Activated CD4-positive, alpha-beta T cell treated with anti-CD3 and anti-CD28 coated beads, Interleukin-2, Interleukin-6, amounts not matched to agents 100 ng/mL and 50 ng/mL, durations not matched to agents 16 hours and 8 hours (primary cell): ENCODE results near the gene CRYBA2.

Experiments used
- DNase-seq: peaks from one replicate; pipeline ENCODE4 v3.0.0-alpha.2; 2020

Gene CRYBA2

GRCh38 chr2:218981390-218981880 lies 11.8 kb downstream of the CRYBA2 start:
- DNase-seq, result no peak

- no peak for DNase-seq
These were observed 12.4 kb downstream of the CRYBA2 start for GRCh38 chr2:218980735-218981389.

- peak; percentile 91 for DNase-seq
These were observed 13.1 kb downstream of the CRYBA2 start for GRCh38 chr2:218979846-218980734.

GRCh38 chr2:218975060-218975777 lies 18.0 kb downstream of the CRYBA2 start:
- no peak for DNase-seq

- DNase-seq, result no peak
These were observed 22.3 kb downstream of the CRYBA2 start for GRCh38 chr2:218970894-218971293.

- DNase-seq, result no peak
These were observed 29.0 kb downstream of the CRYBA2 start for GRCh38 chr2:218964041-218964771.

GRCh38 chr2:218963601-218964000 lies 29.6 kb downstream of the CRYBA2 start:
- DNase-seq, result no peak

- DNase-seq, result peak; percentile 40
These were observed 30.2 kb downstream of the CRYBA2 start for GRCh38 chr2:218962859-218963492.

GRCh38 chr2:218961651-218962570 lies 31.3 kb downstream of the CRYBA2 start:
- DNase-seq, result no peak

- DNase-seq, result no peak
These were observed 32.0 kb downstream of the CRYBA2 start for GRCh38 chr2:218961229-218961628.

- DNase-seq, result no peak
These were observed 32.7 kb downstream of the CRYBA2 start for GRCh38 chr2:218960309-218961165.

GRCh38 chr2:218959761-218960308 lies 33.4 kb downstream of the CRYBA2 start:
- DNase-seq, result no peak

- peak; percentile 91 for DNase-seq
These were observed 34.0 kb downstream of the CRYBA2 start, which contains the start of gene CDK5R2 for GRCh38 chr2:218959141-218959731. Gene CDK5R2, plus strand, starts transcription at chr2:218959666. Its CDS starts 155 bp downstream, at chr2:218959821.

- DNase-seq, result no peak
These were observed 34.9 kb downstream of the CRYBA2 start for GRCh38 chr2:218958276-218958675.

GRCh38 chr2:218957671-218958070 lies 35.6 kb downstream of the CRYBA2 start:
- DNase-seq, result no peak

GRCh38 chr2:218956039-218956438 lies 37.2 kb downstream of the CRYBA2 start:
- DNase-seq, result no peak

GRCh38 chr2:218954541-218955300 lies 38.5 kb downstream of the CRYBA2 start:
- DNase-seq, result no peak

GRCh38 chr2:218953366-218953954 lies 39.8 kb downstream of the CRYBA2 start:
- no peak for DNase-seq
